ENCODE measurements around the gene FRMD8. TPM values are rescaled to one million over a fixed set of nuclear protein-coding genes. Genes with fewer than 3 reads are reported as not detected.
A peak's percentile ranks its signal among the peaks of the same experiment; 100 is the strongest.

Gene FRMD8, protein sequence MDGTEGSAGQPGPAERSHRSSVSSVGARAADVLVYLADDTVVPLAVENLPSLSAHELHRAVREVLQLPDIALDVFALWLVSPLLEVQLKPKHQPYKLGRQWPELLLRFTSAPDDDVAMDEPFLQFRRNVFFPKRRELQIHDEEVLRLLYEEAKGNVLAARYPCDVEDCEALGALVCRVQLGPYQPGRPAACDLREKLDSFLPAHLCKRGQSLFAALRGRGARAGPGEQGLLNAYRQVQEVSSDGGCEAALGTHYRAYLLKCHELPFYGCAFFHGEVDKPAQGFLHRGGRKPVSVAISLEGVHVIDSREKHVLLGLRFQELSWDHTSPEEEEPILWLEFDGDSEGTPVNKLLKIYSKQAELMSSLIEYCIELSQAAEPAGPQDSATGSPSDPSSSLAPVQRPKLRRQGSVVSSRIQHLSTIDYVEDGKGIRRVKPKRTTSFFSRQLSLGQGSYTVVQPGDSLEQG
- total RNA-seq (2021) (43.2 and 51.1 TPM in 2 replicates), Bru-seq, nascent RNA (percentile 62 among the genes with signal in this experiment), BruChase-seq, experiment 1, labeled RNA remaining after a 2-hour chase (percentile 73 among the genes with signal in this experiment), BruChase-seq, experiment 2, labeled RNA remaining after a 6-hour chase (percentile 78 among the genes with signal in this experiment)
- long read RNA-seq, transcript FRMD8-201 (11 exons, 3,723 nt): major isoform, 38 of 104 reads
- long read RNA-seq, transcript FRMD8-203 (10 exons, 1,818 nt): minor isoform, 24 of 104 reads
- long read RNA-seq, partial matches to known transcripts: 7 of 104 reads
- long read RNA-seq, other reads (novel, unspliced or antisense): 33 of 104 reads

DNA sequence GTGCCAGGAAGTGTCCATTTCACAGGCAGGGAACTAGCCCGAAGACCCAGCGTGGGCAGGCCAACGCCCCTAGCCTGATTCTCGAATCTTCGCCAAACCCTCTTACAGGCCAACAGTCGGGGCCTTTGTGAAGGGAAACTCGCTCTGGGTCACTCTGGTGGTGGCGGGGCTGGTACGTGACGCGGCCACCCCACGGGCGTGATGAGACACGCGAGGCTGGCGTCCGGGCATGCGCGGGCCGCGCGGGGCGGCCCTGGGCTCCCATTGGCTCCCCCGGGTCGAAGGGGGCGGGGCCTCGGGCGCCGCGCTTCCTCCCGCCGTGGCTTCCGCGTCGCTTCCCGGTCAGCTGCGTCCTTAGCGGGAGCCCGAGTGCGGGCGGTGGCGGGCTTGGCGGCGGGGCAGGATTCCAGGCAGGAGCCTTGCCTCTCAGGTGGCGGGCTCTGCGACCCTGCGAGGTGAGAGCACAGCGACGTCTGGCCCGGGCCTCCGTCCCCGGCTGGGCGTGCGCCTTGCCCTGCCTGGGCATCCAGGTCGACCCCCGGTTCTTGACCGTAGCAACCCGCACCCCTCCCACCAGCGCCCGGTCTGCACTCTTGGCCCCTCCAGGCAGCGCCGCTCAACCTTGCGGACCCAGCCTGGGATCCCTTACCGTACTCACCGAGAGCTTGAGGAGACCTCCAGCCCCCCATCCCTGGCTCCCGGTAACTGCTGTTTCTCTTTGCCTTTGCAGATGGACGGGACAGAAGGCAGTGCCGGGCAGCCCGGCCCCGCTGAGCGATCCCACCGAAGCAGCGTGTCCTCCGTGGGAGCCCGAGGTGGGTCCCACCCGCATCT lies at the start of gene FRMD8:
FRMD8 (plus strand) TSS at position 331 of the 834 bp plus-strand sequence; CDS start at position 731, 400 bp downstream.
- TF ChIP-seq EZH2 (IDR thresholded peaks at IDR 0.05; ENCODE audit: borderline replicate concordance, low read depth, low read length, poor library complexity, severe bottlenecking): no peak
- no peak for TF ChIP-seq CTCF (conservative IDR thresholded peaks at IDR 0.05; ENCODE audit: low read depth, low read length)

DNA sequence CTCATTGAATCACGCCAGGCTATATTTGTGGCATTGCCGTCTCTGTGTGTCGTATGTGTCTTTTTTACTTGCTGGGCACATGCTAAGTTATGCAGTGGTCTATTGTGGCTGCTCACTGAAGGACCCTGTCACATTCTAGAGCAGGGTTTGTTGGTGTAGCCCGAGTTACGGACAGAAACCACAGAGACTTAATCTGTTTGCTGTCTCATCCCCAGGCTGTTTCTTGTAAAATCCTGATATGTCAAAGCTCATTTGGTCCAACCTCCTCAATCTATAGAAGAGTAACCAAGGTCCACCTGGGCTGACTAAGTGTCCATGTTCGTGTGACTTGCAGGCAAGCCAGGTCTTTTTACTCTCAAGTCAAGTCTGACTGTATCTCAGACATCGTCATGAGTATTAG lies 47.8 kb upstream of the FRMD8 start:
- H3K36me3 ChIP-seq (ENCODE audit: insufficient read depth, low read length, poor library complexity, severe bottlenecking): peaks cover 43% of the 10 kb centered on the region
- POLR2A ChIA-PET (ENCODE audit: low non-redundant PET): no interaction called here
- no TSS peak for BruUV-seq (replicated peaks)
- no peaks in the 10 kb centered on the region for H3K27me3 ChIP-seq (replicated peaks; ENCODE audit: insufficient read depth, low read depth, low read length, poor library complexity)
- no peak overlapping the region for H3K27ac ChIP-seq (ENCODE audit: low read depth, low read length, poor library complexity, severe bottlenecking)
- DNase-seq (ENCODE audit: low spot score): no peak
- intact Hi-C loops (cut with micrococcal nuclease; ENCODE audit: unreplicated experiment): no loop called here
- H3K9me3 ChIP-seq (ENCODE audit: low read depth, low read length, poor library complexity, severe bottlenecking): no peaks in the 10 kb centered on the region
- CTCF ChIA-PET: no interaction called here
- TF ChIP-seq EZH2 (IDR thresholded peaks at IDR 0.05; ENCODE audit: borderline replicate concordance, low read depth, low read length, poor library complexity, severe bottlenecking) (no peak), CTCF (conservative IDR thresholded peaks at IDR 0.05; ENCODE audit: low read depth, low read length) (no peak)
- no peak overlapping the region for H3K4me3 ChIP-seq (ENCODE audit: low read depth, low read length, poor library complexity, severe bottlenecking)
- H3K4me1 ChIP-seq (ENCODE audit: insufficient read depth, low read length, poor library complexity, severe bottlenecking): peaks cover 4% of the 10 kb centered on the region

More for the DNA sequence above, at the start of gene FRMD8:
- Histone ChIP-seq H3K4me1 (ENCODE audit: insufficient read depth, low read length, poor library complexity, severe bottlenecking) (peaks cover 75% of the 10 kb centered on the region), H3K4me3 (ENCODE audit: low read depth, low read length, poor library complexity, severe bottlenecking) (peak within 1 kb of the TSS; percentile 68), H3K27me3 (replicated peaks; ENCODE audit: insufficient read depth, low read depth, low read length, poor library complexity) (no peaks in the 10 kb centered on the region), H3K9me3 (ENCODE audit: low read depth, low read length, poor library complexity, severe bottlenecking) (no peaks in the 10 kb centered on the region), H3K27ac (ENCODE audit: low read depth, low read length, poor library complexity, severe bottlenecking) (peak within 1 kb of the TSS; percentile 94), H3K36me3 (ENCODE audit: insufficient read depth, low read length, poor library complexity, severe bottlenecking) (peaks cover under 1% of the 10 kb centered on the region)
- CTCF ChIA-PET: interaction anchor here (0.6 kb wide), 2 partner anchors 11 to 122 kb away, joined by 3 to 10 read pairs; no protein-coding TSS in a partner anchor
- POLR2A ChIA-PET (ENCODE audit: low non-redundant PET): interaction anchor here (0.6 to 1.0 kb wide), 2 partner anchors 105 to 111 kb away, joined by 3 to 10 read pairs; no protein-coding TSS in a partner anchor
- intact Hi-C loops (cut with micrococcal nuclease; ENCODE audit: unreplicated experiment): no loop called here
- BruUV-seq (replicated peaks): TSS peak; percentile 63
- peak; percentile 90 for DNase-seq (ENCODE audit: low spot score)

DNA sequence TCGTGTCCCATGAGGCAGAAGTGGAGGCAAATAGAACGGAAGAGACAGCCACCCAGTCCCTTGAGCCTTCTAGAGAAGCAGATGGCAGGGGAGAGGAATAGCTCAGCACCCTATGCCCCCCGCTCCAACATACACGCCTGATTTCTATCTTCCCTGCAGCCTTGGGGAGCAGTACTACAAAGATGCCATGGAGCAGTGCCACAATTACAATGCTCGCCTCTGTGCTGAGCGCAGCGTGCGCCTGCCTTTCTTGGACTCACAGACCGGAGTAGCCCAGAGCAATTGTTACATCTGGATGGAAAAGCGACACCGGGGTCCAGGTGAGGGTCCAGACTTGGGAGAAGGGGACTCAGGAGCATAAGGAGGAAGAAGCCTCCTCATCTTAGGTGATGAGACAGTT lies 46.2 kb upstream of the FRMD8 start:
- no peak for DNase-seq (ENCODE audit: low spot score)
- BruUV-seq (replicated peaks): no TSS peak
- POLR2A ChIA-PET (ENCODE audit: low non-redundant PET): no interaction called here
- Histone ChIP-seq H3K9me3 (ENCODE audit: low read depth, low read length, poor library complexity, severe bottlenecking) (no peaks in the 10 kb centered on the region), H3K4me3 (ENCODE audit: low read depth, low read length, poor library complexity, severe bottlenecking) (no peak overlapping the region), H3K27ac (ENCODE audit: low read depth, low read length, poor library complexity, severe bottlenecking) (peak overlapping the region; percentile 35), H3K27me3 (replicated peaks; ENCODE audit: insufficient read depth, low read depth, low read length, poor library complexity) (no peaks in the 10 kb centered on the region), H3K4me1 (ENCODE audit: insufficient read depth, low read length, poor library complexity, severe bottlenecking) (peaks cover 1% of the 10 kb centered on the region), H3K36me3 (ENCODE audit: insufficient read depth, low read length, poor library complexity, severe bottlenecking) (peaks cover 58% of the 10 kb centered on the region)
- CTCF ChIA-PET: no interaction called here
- TF ChIP-seq EZH2 (IDR thresholded peaks at IDR 0.05; ENCODE audit: borderline replicate concordance, low read depth, low read length, poor library complexity, severe bottlenecking): no peak
- TF ChIP-seq CTCF (conservative IDR thresholded peaks at IDR 0.05; ENCODE audit: low read depth, low read length): no peak
- intact Hi-C loops (cut with micrococcal nuclease; ENCODE audit: unreplicated experiment): no loop called here

Data from A673 (cell line).